Esophagus (tissue), 2 donors: ENCODE measurements around the gene RASGRF1. TPM values are rescaled to one million over a fixed set of nuclear protein-coding genes. Genes with fewer than 3 reads are reported as not detected.

Source experiments
- H3K27ac ChIP-seq, 2 donors: one replicate each; pipeline ENCODE4 v1.5.1; 2013; ENCODE audit warnings: low read depth in 2 of 2, mild to moderate bottlenecking in 2 of 2, inconsistent platforms in 1 of 2, low read length in 1 of 2, moderate library complexity in 1 of 2
- H3K27me3 ChIP-seq, 2 donors: one replicate each; pipeline ENCODE4 v1.6.1; 2013; ENCODE audit warnings: low read length in 2 of 2, control low read depth in 1 of 2, mild to moderate bottlenecking in 1 of 2; ENCODE audit not compliant: insufficient read depth in 2 of 2, control insufficient read depth in 1 of 2
- H3K36me3 ChIP-seq, 2 donors: one replicate each; pipeline ENCODE4 v1.6.1; 2013; ENCODE audit warnings: low read length in 1 of 2; ENCODE audit not compliant: control insufficient read depth in 2 of 2, insufficient read depth in 2 of 2
- H3K4me1 ChIP-seq, 2 donors: one replicate each; pipeline ENCODE4 v1.6.1; 2013; ENCODE audit warnings: low read length in 1 of 2; ENCODE audit not compliant: control insufficient read depth in 2 of 2, insufficient read depth in 2 of 2
- H3K4me3 ChIP-seq, 2 donors: one replicate each; pipeline ENCODE4 v1.5.1; 2013; ENCODE audit warnings: low read length in 2 of 2, mild to moderate bottlenecking in 2 of 2, low read depth in 1 of 2, moderate library complexity in 1 of 2
- H3K9me3 ChIP-seq, 2 donors: one replicate each; pipeline ENCODE4 v1.6.1; 2013; ENCODE audit warnings: mild to moderate bottlenecking in 2 of 2, low read depth in 1 of 2, low read length in 1 of 2, moderate library complexity in 1 of 2; ENCODE audit not compliant: control insufficient read depth in 2 of 2, insufficient read depth in 1 of 2
- WGBS, 2 donors: extraction: QIAGEN DNeasy Blood & Tissue Kit; methylation state at CpG; one replicate each; pipeline ENCODE4 v1.1.7; 2013; 5-methylcytosine and 5-hydroxymethylcytosine counted together
- polyA plus RNA-seq, 2 donors: library from polyadenylated mRNA; stranded (reverse); fragments of 200-250 nt; gene quantifications; one replicate each; pipeline ENCODE4 v1.2.3, GENCODE V29; 2013
- donor health status: healthy with polysubstance abuse.
- donor health status: Bipolar disorder and iron deficiency.

The RASGRF1 gene
- polyA plus RNA-seq, 2 donors = 0.02 to 0.04 TPM

DNA sequence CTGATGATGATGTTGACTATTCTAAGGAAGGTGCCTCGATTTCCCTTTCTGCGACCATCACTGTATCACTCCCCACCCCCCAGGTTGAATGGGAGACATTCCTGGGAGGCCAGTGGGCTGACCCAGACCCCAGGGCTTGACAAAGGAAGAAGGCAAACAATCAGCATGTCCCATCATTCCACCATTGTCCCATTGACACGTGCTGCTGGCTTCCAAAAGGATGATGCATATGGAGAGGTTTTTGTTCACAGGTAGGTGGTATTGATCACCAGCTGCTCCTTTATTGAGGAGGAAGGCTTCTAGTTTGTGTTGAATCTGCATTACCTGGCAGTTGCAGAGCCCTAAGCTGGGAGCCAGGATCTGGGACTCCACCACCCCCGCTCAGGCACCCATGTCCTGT is 30.4 kb downstream of the RASGRF1 start:
- Histone ChIP-seq H3K27me3 (no peaks in the 10 kb centered on the region), H3K9me3 (no peaks in the 10 kb centered on the region), H3K36me3 (no peaks in the 10 kb centered on the region), H3K4me1 (no peaks in the 10 kb centered on the region), H3K4me3 (no peak overlapping the region), H3K27ac (no peak overlapping the region)
- 64 to 70% methylated on average over 4 of the region's 4 CpGs for WGBS, 2 donors

DNA sequence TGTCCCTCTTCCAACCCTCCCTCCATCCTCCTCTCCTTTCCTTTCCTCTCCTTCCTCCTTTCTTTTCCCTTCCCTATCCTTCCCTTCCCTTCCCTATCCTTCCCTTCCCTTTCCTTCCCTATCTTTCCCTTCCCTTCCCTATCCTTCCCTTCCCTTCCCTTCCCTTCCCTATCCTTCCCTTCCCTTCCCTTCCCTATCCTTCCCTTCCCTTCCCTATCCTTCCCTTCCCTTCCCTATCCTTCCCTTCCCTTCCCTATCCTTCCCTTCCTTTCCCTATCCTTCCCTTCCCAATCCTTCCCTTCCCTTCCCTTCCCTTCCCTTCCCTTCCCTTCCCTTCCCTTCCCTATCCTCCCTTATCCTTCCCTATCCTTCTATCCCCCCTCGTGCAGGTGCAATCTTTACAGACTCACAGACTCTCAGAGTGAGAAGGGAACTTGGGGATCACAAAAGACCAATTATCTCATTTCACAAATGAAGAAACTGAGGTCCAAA is 31.5 kb downstream of the RASGRF1 start:
- no peaks in the 10 kb centered on the region for H3K4me1 ChIP-seq
- 37 to 38% methylated on average over 1 of the region's 1 CpG for WGBS, 2 donors

DNA sequence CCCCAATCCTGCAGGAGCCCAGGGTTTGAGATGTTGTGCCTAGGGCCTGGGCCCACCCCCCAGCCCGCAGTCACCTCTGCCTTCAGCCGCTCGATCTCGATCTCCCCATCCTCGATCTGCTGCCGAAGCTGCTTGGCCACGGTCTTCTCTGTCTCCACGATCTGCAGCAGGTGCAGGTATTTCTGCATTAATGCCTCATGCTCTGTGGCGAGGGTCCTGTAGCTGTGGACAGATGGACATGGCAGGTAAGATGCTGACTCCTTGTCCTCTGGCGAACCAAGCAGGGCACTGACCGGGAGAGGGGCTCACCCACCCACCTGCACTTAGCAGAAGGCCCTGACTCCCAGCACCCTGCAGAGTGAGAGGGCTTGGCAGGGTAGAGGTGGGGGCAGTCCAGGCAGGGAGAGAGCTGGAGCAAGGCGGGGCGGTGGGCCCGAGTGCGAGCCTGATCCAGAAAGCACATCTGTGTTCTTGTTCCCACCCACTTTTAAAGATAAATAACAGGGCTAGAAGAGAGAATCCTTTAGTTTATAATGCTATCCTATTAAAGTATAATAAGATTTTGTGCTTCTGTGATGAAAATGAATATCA is 32.2 kb downstream of the RASGRF1 start:
- H3K9me3 ChIP-seq = no peaks in the 10 kb centered on the region
- no peaks in the 10 kb centered on the region for H3K27me3 ChIP-seq
- 74 to 79% methylated on average over 15 of the region's 15 CpGs for WGBS, 2 donors
- H3K27ac ChIP-seq = no peak overlapping the region
- no peak overlapping the region for H3K4me3 ChIP-seq
- H3K4me1 ChIP-seq = no peaks in the 10 kb centered on the region
- no peaks in the 10 kb centered on the region for H3K36me3 ChIP-seq

More for the DNA sequence above, 31.5 kb downstream of the RASGRF1 start:
- Histone ChIP-seq H3K36me3 (no peaks in the 10 kb centered on the region), H3K27me3 (no peaks in the 10 kb centered on the region), H3K27ac (no peak overlapping the region), H3K9me3 (no peaks in the 10 kb centered on the region), H3K4me3 (no peak overlapping the region)

DNA sequence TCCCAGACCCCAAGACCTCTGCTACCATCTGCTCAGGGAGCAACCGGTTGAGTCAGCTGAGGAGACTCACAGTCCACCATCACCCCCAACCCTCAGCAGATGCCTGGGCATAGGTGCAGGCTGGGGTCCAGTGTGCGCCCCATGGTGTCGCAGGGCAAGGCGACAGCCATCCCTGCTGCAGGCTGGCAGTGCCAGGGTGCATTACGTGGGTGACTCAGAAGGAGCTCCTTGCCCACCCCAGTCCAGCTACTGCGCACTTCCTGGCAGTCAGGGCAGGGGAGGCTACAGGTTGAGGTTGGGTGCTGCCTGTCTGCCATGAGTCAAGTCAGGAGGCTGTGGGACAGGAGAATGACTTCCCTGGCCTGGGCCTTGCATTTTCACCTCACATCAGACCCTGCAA is 33.5 kb downstream of the RASGRF1 start:
- Histone ChIP-seq H3K27me3 (no peaks in the 10 kb centered on the region), H3K36me3 (no peaks in the 10 kb centered on the region), H3K4me1 (no peaks in the 10 kb centered on the region), H3K9me3 (no peaks in the 10 kb centered on the region), H3K27ac (no peak overlapping the region), H3K4me3 (no peak overlapping the region)
- 83 to 92% methylated on average over 6 of the region's 6 CpGs for WGBS, 2 donors

DNA sequence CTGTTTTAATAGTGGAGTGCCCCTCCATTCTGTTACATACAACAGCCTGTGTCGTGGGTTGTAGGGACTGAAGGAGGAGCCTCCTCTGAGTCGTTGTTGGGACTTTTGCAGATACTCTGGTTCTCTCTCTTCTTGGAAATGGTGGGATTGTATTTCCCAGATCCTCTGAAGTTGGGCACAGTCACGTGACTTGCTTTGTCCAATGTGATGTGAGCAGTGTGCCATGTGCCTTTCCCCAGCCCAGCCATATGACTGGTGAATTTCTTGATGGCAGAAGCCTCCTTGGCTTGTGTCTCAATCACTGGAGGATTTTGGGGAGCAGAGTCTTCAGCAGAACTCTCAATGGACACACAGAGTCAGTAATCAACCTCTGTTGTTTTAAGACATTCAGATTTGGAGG is 36.2 kb downstream of the RASGRF1 start:
- Histone ChIP-seq H3K9me3 (no peaks in the 10 kb centered on the region), H3K27ac (no peak overlapping the region), H3K4me3 (no peak overlapping the region), H3K4me1 (no peaks in the 10 kb centered on the region), H3K36me3 (no peaks in the 10 kb centered on the region), H3K27me3 (no peaks in the 10 kb centered on the region)
- 60 to 70% methylated on average over 3 of the region's 3 CpGs for WGBS, 2 donors

GRCh38 chr15:79053894-79054293 is 36.7 kb downstream of the RASGRF1 start:
- H3K4me1 ChIP-seq = no peaks in the 10 kb centered on the region
- no peaks in the 10 kb centered on the region for H3K27me3 ChIP-seq
- H3K4me3 ChIP-seq = no peak overlapping the region
- H3K36me3 ChIP-seq = no peaks in the 10 kb centered on the region
- no peak overlapping the region for H3K27ac ChIP-seq
- no peaks in the 10 kb centered on the region for H3K9me3 ChIP-seq
- 73 to 81% methylated on average over 2 of the region's 2 CpGs for WGBS, 2 donors

DNA sequence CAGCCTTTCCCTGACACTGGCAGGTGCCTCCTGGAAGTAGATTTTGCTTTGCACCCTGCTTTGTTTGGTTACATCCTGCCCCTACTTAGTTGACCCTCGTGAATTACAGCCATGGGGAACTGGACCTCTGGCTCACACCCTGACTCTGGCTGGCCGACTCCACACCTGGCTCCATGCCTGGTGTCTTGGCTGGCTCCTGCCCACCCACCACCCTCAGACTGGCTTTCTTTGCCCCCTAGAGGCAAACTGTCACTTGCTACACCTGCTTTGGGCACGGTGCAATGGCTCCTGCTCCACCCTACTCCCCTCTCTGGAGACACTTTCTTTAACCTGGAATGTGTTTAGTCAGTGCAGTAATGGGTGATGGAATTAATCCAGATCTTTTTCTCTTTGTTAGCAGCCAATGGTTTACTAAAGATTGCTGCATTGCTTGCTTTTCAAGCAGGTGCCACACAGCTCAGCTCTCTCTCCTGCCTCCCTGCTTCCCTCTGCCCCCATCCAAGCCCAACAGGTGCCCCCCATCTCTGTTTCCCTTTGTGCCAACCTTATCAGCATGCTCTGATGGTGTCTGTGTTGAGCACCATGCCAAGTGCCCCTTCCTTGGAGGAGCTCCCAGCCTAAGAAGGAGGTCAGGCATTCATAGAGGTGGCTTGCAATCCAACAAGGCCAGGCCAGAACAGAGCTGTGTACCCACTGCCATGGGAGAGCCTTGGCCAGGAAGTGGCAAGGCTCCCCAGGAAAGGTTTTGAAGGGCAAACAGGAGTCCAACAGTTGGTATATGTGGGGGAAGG is 38.4 kb downstream of the RASGRF1 start:
- 40 to 58% methylated on average over 3 of the region's 3 CpGs for WGBS, 2 donors
- no peak overlapping the region for H3K27ac ChIP-seq

DNA sequence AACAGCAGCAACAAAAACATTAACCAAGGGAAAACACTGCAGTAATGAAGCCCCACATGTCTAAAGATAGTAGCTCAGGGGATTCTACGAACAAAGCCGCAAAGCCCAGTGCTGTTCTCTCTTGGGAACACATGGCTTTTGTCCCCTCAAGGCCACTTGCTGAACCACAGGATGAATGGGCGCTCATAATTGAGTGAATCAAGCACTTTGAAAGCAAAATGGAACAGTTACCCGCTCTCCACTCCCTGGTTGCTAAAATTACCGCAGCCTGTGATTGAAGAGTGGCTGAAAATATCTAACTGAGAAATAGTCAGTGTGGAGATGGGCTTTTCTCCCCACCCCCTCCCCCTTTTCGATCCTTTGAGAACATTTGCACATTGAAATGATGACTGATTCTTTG is 39.6 kb downstream of the RASGRF1 start:
- Histone ChIP-seq H3K27me3 (no peaks in the 10 kb centered on the region), H3K36me3 (no peaks in the 10 kb centered on the region), H3K4me1 (no peaks in the 10 kb centered on the region), H3K4me3 (no peak overlapping the region), H3K27ac (no peak overlapping the region), H3K9me3 (no peaks in the 10 kb centered on the region)
- WGBS, 2 donors = 79% methylated on average over 6 of the region's 6 CpGs

More for the DNA sequence above, 38.4 kb downstream of the RASGRF1 start:
- Histone ChIP-seq H3K36me3 (no peaks in the 10 kb centered on the region), H3K4me1 (no peaks in the 10 kb centered on the region), H3K27me3 (no peaks in the 10 kb centered on the region), H3K4me3 (no peak overlapping the region), H3K9me3 (no peaks in the 10 kb centered on the region)

GRCh38 chr15:79050341-79050740 is 40.2 kb downstream of the RASGRF1 start:
- Histone ChIP-seq H3K36me3 (no peaks in the 10 kb centered on the region), H3K4me1 (no peaks in the 10 kb centered on the region), H3K9me3 (no peaks in the 10 kb centered on the region), H3K27ac (no peak overlapping the region), H3K27me3 (no peaks in the 10 kb centered on the region), H3K4me3 (no peak overlapping the region)
- 88 to 92% methylated on average over 3 of the region's 3 CpGs for WGBS, 2 donors

- H3K4me3 ChIP-seq = no peak overlapping the region
- no peaks in the 10 kb centered on the region for H3K9me3 ChIP-seq
- no peaks in the 10 kb centered on the region for H3K27me3 ChIP-seq
- WGBS, 2 donors = 86 to 91% methylated on average over 9 of the region's 9 CpGs
- H3K36me3 ChIP-seq = no peaks in the 10 kb centered on the region
- no peaks in the 10 kb centered on the region for H3K4me1 ChIP-seq
- H3K27ac ChIP-seq = no peak overlapping the region
These were observed 41.2 kb downstream of the RASGRF1 start for GRCh38 chr15:79049416-79049815.
